Peyer's patch (tissue), 4 donors: Measurements from ENCODE around the gene SMYD3. TPM values are rescaled to one million over a fixed set of nuclear protein-coding genes. Genes with fewer than 3 reads are reported as not detected.

Experiments used
- DNase-seq, 3 donors: peaks; one replicate each; pipeline ENCODE4 v3.0.0-alpha.2; 2017 to 2019
- H3K27ac ChIP-seq, 4 donors: fragments of 200-600 bp; sonication (generic); one replicate each; pipeline ENCODE4 v1.5.1; 2016 to 2019
- H3K27me3 ChIP-seq, 2 donors: fragments of 200-600 bp; sonication (generic); one replicate each; pipeline ENCODE4 v1.5.1; 2019
- H3K36me3 ChIP-seq, 3 donors: fragments of 200-600 bp; sonication (generic); one replicate each; pipeline ENCODE4 v1.5.1; 2016 to 2019
- H3K4me1 ChIP-seq, 4 donors: fragments of 200-600 bp; sonication (generic); one replicate each; pipeline ENCODE4 v1.5.1; 2016 to 2019
- H3K4me3 ChIP-seq, 4 donors: fragments of 200-600 bp; sonication (generic); 1 replicate in 3 of 4; 2 replicates in 1 of 4; pipeline ENCODE4 v1.5.1; 2016 to 2019; ENCODE audit warnings: mild to moderate bottlenecking in 1 of 4
- H3K9me3 ChIP-seq, 4 donors: fragments of 200-600 bp; sonication (generic); one replicate each; pipeline ENCODE4 v1.5.1; 2016 to 2019; ENCODE audit warnings: mild to moderate bottlenecking in 1 of 4
- POLR2A ChIP-seq, 2 donors: fragments of 450-650 bp; IDR thresholded peaks; one replicate each; pipeline ENCODE4 v1.5.1; 2017; ENCODE audit warnings: antibody characterized with exemption in 2 of 2, mild to moderate bottlenecking in 2 of 2, moderate library complexity in 2 of 2
- total RNA-seq, 4 donors: library from RNA; depleted of rRNA; stranded (reverse); fragments of >200 nt; gene quantifications; one replicate each; pipeline ENCODE4 v1.1.0, GENCODE V29; 2016
- TF ChIP-seq, protein P1 (sequence below), 6 experiments: fragments of 450-650 bp in 4 of 6; fragments of 200-600 bp in 2 of 6; sonication (generic) in 1 of 6; IDR thresholded peaks; one replicate each; pipeline ENCODE4 v1.5.1; 2017 to 2019; ENCODE audit warnings: antibody characterized with exemption in 6 of 6, mild to moderate bottlenecking in 3 of 6, moderate library complexity in 1 of 6

Gene SMYD3
- total RNA-seq, 4 donors from 2014 or later: 19.8 to 55.3 (median 26.9) TPM

- H3K27me3 ChIP-seq: no peaks in the 10 kb centered on the region
Observed at GRCh38 chr1:246164764-246165163, 342.3 kb downstream of the SMYD3 start.

DNA sequence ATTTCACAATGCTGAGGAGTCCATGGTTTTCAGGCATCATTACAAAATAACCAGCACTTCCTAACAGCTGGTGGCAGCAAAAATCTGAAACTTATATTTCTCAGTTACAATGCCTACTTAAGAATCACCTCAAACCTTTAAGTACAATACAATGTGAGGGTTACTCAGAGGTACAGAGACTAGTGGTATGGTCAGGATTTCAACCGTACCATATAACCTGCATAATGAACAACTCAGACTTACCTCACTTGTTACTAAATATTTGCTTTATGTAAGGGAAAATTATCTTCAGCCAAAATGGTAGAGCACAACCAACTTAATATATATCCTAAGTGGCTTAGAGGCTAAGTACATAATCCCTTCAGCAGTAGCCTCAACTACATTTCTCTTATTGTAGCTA lies 344.5 kb downstream of the SMYD3 start:
- DNase-seq: no peak
- Histone ChIP-seq H3K4me1 (no peaks in the 10 kb centered on the region), H3K27me3 (no peaks in the 10 kb centered on the region), H3K36me3 (no peaks in the 10 kb centered on the region), H3K27ac (no peak overlapping the region), H3K9me3 (no peaks in the 10 kb centered on the region), H3K4me3 (no peak overlapping the region)
- TF ChIP-seq, protein P1, sequence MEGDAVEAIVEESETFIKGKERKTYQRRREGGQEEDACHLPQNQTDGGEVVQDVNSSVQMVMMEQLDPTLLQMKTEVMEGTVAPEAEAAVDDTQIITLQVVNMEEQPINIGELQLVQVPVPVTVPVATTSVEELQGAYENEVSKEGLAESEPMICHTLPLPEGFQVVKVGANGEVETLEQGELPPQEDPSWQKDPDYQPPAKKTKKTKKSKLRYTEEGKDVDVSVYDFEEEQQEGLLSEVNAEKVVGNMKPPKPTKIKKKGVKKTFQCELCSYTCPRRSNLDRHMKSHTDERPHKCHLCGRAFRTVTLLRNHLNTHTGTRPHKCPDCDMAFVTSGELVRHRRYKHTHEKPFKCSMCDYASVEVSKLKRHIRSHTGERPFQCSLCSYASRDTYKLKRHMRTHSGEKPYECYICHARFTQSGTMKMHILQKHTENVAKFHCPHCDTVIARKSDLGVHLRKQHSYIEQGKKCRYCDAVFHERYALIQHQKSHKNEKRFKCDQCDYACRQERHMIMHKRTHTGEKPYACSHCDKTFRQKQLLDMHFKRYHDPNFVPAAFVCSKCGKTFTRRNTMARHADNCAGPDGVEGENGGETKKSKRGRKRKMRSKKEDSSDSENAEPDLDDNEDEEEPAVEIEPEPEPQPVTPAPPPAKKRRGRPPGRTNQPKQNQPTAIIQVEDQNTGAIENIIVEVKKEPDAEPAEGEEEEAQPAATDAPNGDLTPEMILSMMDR (IDR thresholded peaks at IDR 0.05): no peak
- no peak for TF ChIP-seq POLR2A (IDR thresholded peaks at IDR 0.05)

More at GRCh38 chr1:246164764-246165163, 342.3 kb downstream of the SMYD3 start:
- Histone ChIP-seq H3K9me3 (no peaks in the 10 kb centered on the region), H3K36me3 (no peaks in the 10 kb centered on the region), H3K27ac (no peak overlapping the region), H3K4me3 (no peak overlapping the region), H3K4me1 (no peaks in the 10 kb centered on the region)
- DNase-seq: no peak
- TF ChIP-seq, protein P1 (IDR thresholded peaks at IDR 0.05): no peak
- TF ChIP-seq POLR2A (IDR thresholded peaks at IDR 0.05): no peak

- H3K9me3 ChIP-seq: no peaks in the 10 kb centered on the region
- no peak for TF ChIP-seq POLR2A (IDR thresholded peaks at IDR 0.05)
- TF ChIP-seq, protein P1 (IDR thresholded peaks at IDR 0.05): no peak
- no peak for DNase-seq
Observed at GRCh38 chr1:246161626-246162025, 345.5 kb downstream of the SMYD3 start.

DNA sequence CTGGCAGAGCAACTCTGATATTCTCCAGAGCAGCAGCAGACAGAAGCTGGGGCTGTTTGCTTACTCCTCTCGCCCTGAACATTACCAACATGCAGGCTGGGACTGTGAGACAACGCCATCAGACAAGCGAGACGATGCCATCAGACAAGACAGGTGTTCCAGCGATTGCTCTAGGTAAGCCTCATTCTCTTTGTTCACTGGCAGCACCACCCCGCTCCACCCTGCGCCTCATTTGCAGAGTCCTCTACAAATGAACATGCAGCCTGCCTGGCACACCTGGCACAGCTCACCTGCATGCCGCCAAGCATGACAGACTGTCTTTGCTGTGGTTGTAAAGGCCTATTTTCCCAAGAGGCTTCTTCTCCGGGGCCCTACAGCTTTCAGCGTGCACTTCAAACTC lies 346.2 kb downstream of the SMYD3 start:
- Histone ChIP-seq H3K27ac (no peak overlapping the region), H3K36me3 (no peaks in the 10 kb centered on the region), H3K9me3 (no peaks in the 10 kb centered on the region), H3K4me3 (no peak overlapping the region), H3K27me3 (no peaks in the 10 kb centered on the region), H3K4me1 (no peaks in the 10 kb centered on the region)
- no peak for TF ChIP-seq POLR2A (IDR thresholded peaks at IDR 0.05)
- TF ChIP-seq, protein P1 (IDR thresholded peaks at IDR 0.05): no peak
- no peak for DNase-seq

More at GRCh38 chr1:246161626-246162025, 345.5 kb downstream of the SMYD3 start:
- Histone ChIP-seq H3K27me3 (no peaks in the 10 kb centered on the region), H3K4me1 (no peaks in the 10 kb centered on the region), H3K27ac (no peak overlapping the region), H3K36me3 (no peaks in the 10 kb centered on the region), H3K4me3 (no peak overlapping the region)

DNA sequence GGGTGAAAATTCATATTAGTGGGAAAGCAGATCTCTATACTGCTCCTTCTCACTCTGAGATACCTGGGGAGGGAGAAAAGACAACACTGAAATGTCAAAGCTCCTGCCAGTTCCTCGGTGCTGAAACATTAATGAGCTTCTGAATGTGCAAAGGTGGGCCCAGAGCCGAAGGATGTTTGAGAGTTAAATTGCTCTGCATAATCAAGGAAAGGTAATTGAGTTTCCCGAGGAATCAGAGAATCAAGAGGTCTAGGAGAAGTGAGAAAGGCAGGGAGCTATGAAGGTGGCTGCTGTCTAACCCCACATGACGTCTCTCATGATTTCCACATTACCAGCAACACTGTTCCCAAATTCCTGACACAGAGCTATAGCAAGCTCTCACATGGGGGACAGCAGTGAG lies 346.7 kb downstream of the SMYD3 start:
- TF ChIP-seq, protein P1 (IDR thresholded peaks at IDR 0.05): no peak
- TF ChIP-seq POLR2A (IDR thresholded peaks at IDR 0.05): no peak
- H3K4me1 ChIP-seq: no peaks in the 10 kb centered on the region
- DNase-seq: no peak
- no peaks in the 10 kb centered on the region for H3K27me3 ChIP-seq
- H3K9me3 ChIP-seq: no peaks in the 10 kb centered on the region
- no peaks in the 10 kb centered on the region for H3K36me3 ChIP-seq
- H3K27ac ChIP-seq: no peak overlapping the region
- H3K4me3 ChIP-seq: no peak overlapping the region
